Measurements from ENCODE around the gene PRSS8.

DNA sequence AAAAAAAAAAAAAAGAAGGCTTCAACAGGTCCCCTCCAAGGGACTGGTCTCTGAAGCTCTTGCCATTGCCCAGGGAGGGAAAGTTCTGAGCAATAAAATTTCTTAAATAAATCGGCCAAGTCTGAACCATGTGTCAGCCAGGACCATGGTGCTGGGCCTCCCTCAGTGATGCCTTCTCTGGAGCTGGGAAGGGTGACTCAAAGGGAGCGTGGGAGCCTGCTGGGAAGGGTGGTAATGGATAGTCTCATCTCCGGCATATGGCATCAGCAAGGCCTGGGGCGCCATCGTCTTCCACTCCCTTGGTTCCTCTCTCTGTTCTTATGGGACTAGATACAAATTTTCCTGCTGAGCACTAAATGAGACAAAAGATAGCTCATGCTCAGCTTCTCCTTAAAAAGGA lies 43.2 kb downstream of the PRSS8 start:
- TF ChIP-seq, protein P1, sequence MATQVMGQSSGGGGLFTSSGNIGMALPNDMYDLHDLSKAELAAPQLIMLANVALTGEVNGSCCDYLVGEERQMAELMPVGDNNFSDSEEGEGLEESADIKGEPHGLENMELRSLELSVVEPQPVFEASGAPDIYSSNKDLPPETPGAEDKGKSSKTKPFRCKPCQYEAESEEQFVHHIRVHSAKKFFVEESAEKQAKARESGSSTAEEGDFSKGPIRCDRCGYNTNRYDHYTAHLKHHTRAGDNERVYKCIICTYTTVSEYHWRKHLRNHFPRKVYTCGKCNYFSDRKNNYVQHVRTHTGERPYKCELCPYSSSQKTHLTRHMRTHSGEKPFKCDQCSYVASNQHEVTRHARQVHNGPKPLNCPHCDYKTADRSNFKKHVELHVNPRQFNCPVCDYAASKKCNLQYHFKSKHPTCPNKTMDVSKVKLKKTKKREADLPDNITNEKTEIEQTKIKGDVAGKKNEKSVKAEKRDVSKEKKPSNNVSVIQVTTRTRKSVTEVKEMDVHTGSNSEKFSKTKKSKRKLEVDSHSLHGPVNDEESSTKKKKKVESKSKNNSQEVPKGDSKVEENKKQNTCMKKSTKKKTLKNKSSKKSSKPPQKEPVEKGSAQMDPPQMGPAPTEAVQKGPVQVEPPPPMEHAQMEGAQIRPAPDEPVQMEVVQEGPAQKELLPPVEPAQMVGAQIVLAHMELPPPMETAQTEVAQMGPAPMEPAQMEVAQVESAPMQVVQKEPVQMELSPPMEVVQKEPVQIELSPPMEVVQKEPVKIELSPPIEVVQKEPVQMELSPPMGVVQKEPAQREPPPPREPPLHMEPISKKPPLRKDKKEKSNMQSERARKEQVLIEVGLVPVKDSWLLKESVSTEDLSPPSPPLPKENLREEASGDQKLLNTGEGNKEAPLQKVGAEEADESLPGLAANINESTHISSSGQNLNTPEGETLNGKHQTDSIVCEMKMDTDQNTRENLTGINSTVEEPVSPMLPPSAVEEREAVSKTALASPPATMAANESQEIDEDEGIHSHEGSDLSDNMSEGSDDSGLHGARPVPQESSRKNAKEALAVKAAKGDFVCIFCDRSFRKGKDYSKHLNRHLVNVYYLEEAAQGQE (IDR thresholded peaks at IDR 0.05; ENCODE audit: insufficient read depth in 1 of 2, low read depth in 2 of 2, low read length in 2 of 2), result no peak
- TF ChIP-seq POLR2AphosphoS5 (IDR thresholded peaks at IDR 0.05; ENCODE audit: low read depth, low read length) (no peak), SIN3A (IDR thresholded peaks at IDR 0.05; ENCODE audit: borderline replicate concordance, insufficient read depth, low read length) (no peak), TAF1 (IDR thresholded peaks at IDR 0.05; ENCODE audit: borderline replicate concordance, insufficient read depth, low read length) (no peak), FOXP2 (optimal IDR thresholded peaks at IDR 0.05; ENCODE audit: borderline replicate concordance, extremely low read depth, extremely low read length, insufficient read depth) (no peak)

Measured in PFSK-1 (cell line).